Stomach (tissue), 19 donors: ENCODE data around the gene HBD. TPM values are rescaled to one million over a fixed set of nuclear protein-coding genes. Genes with fewer than 3 reads are reported as not detected.

ENCODE experiments used
- DNase-seq, 2 donors: peaks; one replicate each; pipeline versions ENCODE4 v3.0.0 to v3.0.0-alpha.2; 2013 to 2019
- H3K27ac ChIP-seq, 5 donors: fragments of 200-600 bp in 4 of 5; sonication (generic) in 4 of 5; one replicate each; pipeline ENCODE4 v1.5.1; 2013 to 2019; ENCODE audit warnings: mild to moderate bottlenecking in 1 of 5, moderate library complexity in 1 of 5
- H3K27me3 ChIP-seq, 3 donors: fragments of 200-600 bp; sonication (generic); one replicate each; pipeline ENCODE4 v1.5.1; 2017 to 2019; ENCODE audit warnings: mixed run types in 1 of 3
- H3K36me3 ChIP-seq, 4 donors: fragments of 200-600 bp; sonication (generic); 1 replicate in 3 of 4; 2 replicates in 1 of 4; pipeline ENCODE4 v1.5.1; 2016 to 2019
- H3K4me1 ChIP-seq, 4 donors: fragments of 200-600 bp; sonication (generic); one replicate each; pipeline ENCODE4 v1.5.1; 2016 to 2019
- H3K4me3 ChIP-seq, 4 donors: fragments of 200-600 bp; sonication (generic) in 3 of 4; one replicate each; pipeline ENCODE4 v1.5.1; 2016 to 2019; ENCODE audit warnings: mild to moderate bottlenecking in 1 of 4
- H3K9me3 ChIP-seq, 4 donors: fragments of 200-600 bp; sonication (generic); one replicate each; pipeline ENCODE4 v1.5.1; 2016 to 2019
- CTCF ChIP-seq, 7 experiments: fragments of 450-650 bp in 4 of 7; fragments of 200-600 bp in 3 of 7; sonication (generic) in 3 of 7; IDR thresholded peaks; one replicate each; pipeline ENCODE4 v1.5.1; 2016 to 2019; ENCODE audit warnings: antibody characterized with exemption in 7 of 7, control low read depth in 2 of 7, mild to moderate bottlenecking in 1 of 7
- EP300 ChIP-seq: sonication (generic); formaldehyde crosslinking; IDR thresholded peaks from one replicate; pipeline ENCODE4 v1.6.1; 2017; ENCODE audit warnings: antibody characterized with exemption
- POLR2A ChIP-seq, 4 donors: fragments of 450-650 bp; IDR thresholded peaks; one replicate each; pipeline ENCODE4 v1.6.1; 2016; ENCODE audit warnings: antibody characterized with exemption in 4 of 4, control low read depth in 2 of 4, mild to moderate bottlenecking in 1 of 4, moderate library complexity in 1 of 4
- POLR2AphosphoS5 ChIP-seq, 3 donors: sonication (generic); formaldehyde crosslinking; IDR thresholded peaks; one replicate each; pipeline ENCODE4 v1.6.1; 2016; ENCODE audit warnings: antibody characterized with exemption in 3 of 3
- WGBS, 5 donors: extraction: QIAGEN DNeasy Blood & Tissue Kit in 3 of 5; methylation state at CpG; one replicate each; pipeline versions ENCODE4 v1.1.5 to v1.1.7; 2013 to 2018; 5-methylcytosine and 5-hydroxymethylcytosine counted together
- intact Hi-C: fragments of 100-400 bp; cut with DNase I; formaldehyde crosslinking; loops from one replicate; pipeline ENCODE4 v1.15.1; 2023; ENCODE audit warnings: low total_unique reads
- long read RNA-seq, 10 donors: transcript quantifications; one replicate each; lab custom pipeline, GENCODE V29; 2026
- polyA plus RNA-seq, 3 donors: library from polyadenylated mRNA; stranded (reverse); fragments of 200-250 nt; gene quantifications; one replicate each; pipeline ENCODE4 v1.2.3, GENCODE V29; 2013
- total RNA-seq, 5 donors: library from RNA; depleted of rRNA; stranded (reverse); fragments of >200 nt; gene quantifications; one replicate each; pipeline versions ENCODE4 v1.1.0 to v1.2.3, GENCODE V29; 2014 to 2016
- donor health status: healthy with polysubstance abuse.
- donor health status: Bipolar disorder and iron deficiency.
- donor health status: healthy.

HBD gene
- 1 to 10 TPM in 1 of 5 donors, not detected in 4; 4.8 TPM for total RNA-seq
- polyA plus RNA-seq, result under 1 TPM in 1 of 3 donors, not detected in 2; 0.20 TPM
- long read RNA-seq, donor 1, result 0 reads
- long read RNA-seq, donor 2, result 0 reads
- long read RNA-seq, donor 3, result 0 reads
- long read RNA-seq, donor 4, result 0 reads
- long read RNA-seq, donor 5, result 0 reads
- long read RNA-seq, donor 6, result 0 reads
- long read RNA-seq, donor 7, result 0 reads
- long read RNA-seq, donor 8, result 0 reads
- long read RNA-seq, donor 9, result 0 reads
- long read RNA-seq, donor 10, result 0 reads

- intact Hi-C loops, result no loop called here
- Histone ChIP-seq H3K27ac (no peak within 1 kb of the TSS), H3K36me3 (no peaks in the 10 kb centered on the region), H3K9me3 (no peaks in the 10 kb centered on the region), H3K27me3 (no peaks in the 10 kb centered on the region), H3K4me1 (no peaks in the 10 kb centered on the region), H3K4me3 (no peak within 1 kb of the TSS)
- TF ChIP-seq POLR2AphosphoS5 (IDR thresholded peaks at IDR 0.05), result no peak
- TF ChIP-seq POLR2A (IDR thresholded peaks at IDR 0.05), result no peak
- TF ChIP-seq CTCF (IDR thresholded peaks at IDR 0.05), result no peak
- no peak for TF ChIP-seq EP300
- 10 to 30% (median 25%) methylated on average over 2 of the region's 2 CpGs for WGBS, 5 donors
- DNase-seq, result no peak
Measured at GRCh38 chr11:5234381-5234834, at the start of gene HBD. Gene HBD (minus strand): TSS chr11:5234483. CDS start chr11:5234433, 50 bp downstream.

- Histone ChIP-seq H3K36me3 (no peaks in the 10 kb centered on the region), H3K4me1 (no peaks in the 10 kb centered on the region), H3K9me3 (no peaks in the 10 kb centered on the region), H3K27ac (no peak overlapping the region), H3K4me3 (no peak overlapping the region), H3K27me3 (no peaks in the 10 kb centered on the region)
- TF ChIP-seq POLR2AphosphoS5 (IDR thresholded peaks at IDR 0.05) (no peak), EP300 (no peak), POLR2A (IDR thresholded peaks at IDR 0.05) (no peak), CTCF (IDR thresholded peaks at IDR 0.05) (no peak)
- intact Hi-C loops, result no loop called here
- DNase-seq, result no peak
- 60 to 78% (median 67%) methylated on average over 1 of the region's 1 CpG for WGBS, 5 donors
Measured at GRCh38 chr11:5283882-5284281, 49.6 kb upstream of the HBD start.

GRCh38 chr11:5283086-5283485, 48.8 kb upstream of the HBD start:
- no peaks in the 10 kb centered on the region for H3K27me3 ChIP-seq
- no peak for DNase-seq
- no peak for TF ChIP-seq EP300
- no peak for TF ChIP-seq CTCF (IDR thresholded peaks at IDR 0.05)
- TF ChIP-seq POLR2A (IDR thresholded peaks at IDR 0.05), result no peak
- TF ChIP-seq POLR2AphosphoS5 (IDR thresholded peaks at IDR 0.05), result no peak
- no peaks in the 10 kb centered on the region for H3K9me3 ChIP-seq
- WGBS, 5 donors, result 68 to 81% (median 78%) methylated on average over 3 of the region's 3 CpGs
- H3K4me1 ChIP-seq, result no peaks in the 10 kb centered on the region
- H3K27ac ChIP-seq, result no peak overlapping the region
- H3K36me3 ChIP-seq, result no peaks in the 10 kb centered on the region
- H3K4me3 ChIP-seq, result no peak overlapping the region
- intact Hi-C loops, result no loop called here

- H3K27me3 ChIP-seq, result no peaks in the 10 kb centered on the region
- H3K27ac ChIP-seq, result no peak overlapping the region
- H3K36me3 ChIP-seq, result no peaks in the 10 kb centered on the region
- intact Hi-C loops, result no loop called here
- no peaks in the 10 kb centered on the region for H3K4me1 ChIP-seq
- no peaks in the 10 kb centered on the region for H3K9me3 ChIP-seq
- TF ChIP-seq EP300 (no peak), CTCF (IDR thresholded peaks at IDR 0.05) (no peak), POLR2AphosphoS5 (IDR thresholded peaks at IDR 0.05) (no peak), POLR2A (IDR thresholded peaks at IDR 0.05) (no peak)
- H3K4me3 ChIP-seq, result no peak overlapping the region
- DNase-seq, result no peak
- 59 to 81% (median 72%) methylated on average over 2 of the region's 2 CpGs for WGBS, 5 donors
Measured at GRCh38 chr11:5282628-5283027, 48.3 kb upstream of the HBD start.
